GM18511 (cell line): ENCODE data around the gene COL4A3.
A peak's percentile ranks its signal among the peaks of the same experiment; 100 is the strongest.
"Not testable (repeated sequence)": the region's sequence is repeated elsewhere in the genome, so short reads cannot be mapped to it uniquely, and the experiment has no call there.

Experiments used
- ATAC-seq: cut with Tn5 transposase; IDR thresholded peaks from one replicate; pipeline ENCODE4 v1.9.1; 2021; ENCODE audit warnings: mild to moderate bottlenecking, moderate library complexity; ENCODE audit not compliant: unreplicated experiment

The COL4A3 gene

DNA sequence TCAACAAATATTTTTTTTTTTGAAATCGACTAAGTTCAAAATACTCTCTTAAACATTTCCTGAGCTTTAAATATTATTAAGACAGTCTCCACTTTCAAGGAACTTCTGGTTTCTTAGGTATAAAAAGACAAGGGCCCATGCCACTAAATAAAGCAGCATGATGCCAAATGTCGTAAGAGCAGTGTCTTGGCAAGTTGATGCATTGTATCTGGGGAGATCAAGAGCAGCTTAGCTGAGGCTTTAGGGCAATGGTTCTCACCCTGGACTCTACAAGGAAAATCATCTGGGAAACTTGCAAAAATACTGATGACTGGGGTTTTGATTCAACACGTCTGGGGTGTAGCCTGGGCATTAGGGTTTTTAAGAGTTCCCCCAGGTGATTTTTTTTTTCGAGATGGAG, 41.3 kb downstream of the COL4A3 start:
- ATAC-seq = no peak

DNA sequence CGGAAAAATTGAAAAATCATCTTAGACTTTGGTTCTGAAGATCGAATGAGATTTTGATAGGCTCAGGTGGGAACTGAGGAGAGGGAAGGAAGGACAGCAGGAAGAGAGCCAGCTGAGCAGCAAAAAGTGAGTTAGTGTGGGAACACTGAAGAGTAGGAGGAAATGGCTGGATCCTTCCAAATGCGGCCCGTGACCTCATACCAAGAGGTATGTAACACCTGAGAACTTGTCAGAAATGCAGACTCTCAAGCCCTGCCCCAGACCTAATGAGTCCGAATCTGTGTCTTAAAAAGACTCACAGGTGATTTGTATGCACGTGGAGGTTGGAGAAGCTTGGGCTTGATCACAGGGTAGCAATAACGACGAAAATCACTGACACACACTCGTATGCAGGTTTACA, 42.0 kb downstream of the COL4A3 start:
- ATAC-seq = no peak

DNA sequence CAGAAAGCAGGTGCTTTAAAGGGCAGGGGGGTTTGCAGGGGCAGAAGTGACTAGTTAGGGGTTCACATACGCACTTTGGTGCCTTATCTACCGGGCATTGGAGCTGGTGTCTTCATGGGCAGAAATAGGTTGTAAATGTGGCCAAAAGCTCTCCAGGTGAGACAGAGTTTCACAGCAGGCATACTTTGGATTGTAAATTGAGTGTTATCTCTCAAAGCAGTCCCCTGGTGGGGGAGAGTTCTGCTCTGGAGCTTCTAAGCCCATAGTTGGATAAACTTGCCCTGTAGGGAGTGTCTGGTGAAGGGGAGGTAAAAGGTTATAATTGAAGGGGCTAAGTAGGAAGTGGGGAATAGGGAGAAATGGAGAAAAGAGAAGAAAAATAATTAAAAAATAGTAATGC, 43.1 kb downstream of the COL4A3 start:
- no peak for ATAC-seq

DNA sequence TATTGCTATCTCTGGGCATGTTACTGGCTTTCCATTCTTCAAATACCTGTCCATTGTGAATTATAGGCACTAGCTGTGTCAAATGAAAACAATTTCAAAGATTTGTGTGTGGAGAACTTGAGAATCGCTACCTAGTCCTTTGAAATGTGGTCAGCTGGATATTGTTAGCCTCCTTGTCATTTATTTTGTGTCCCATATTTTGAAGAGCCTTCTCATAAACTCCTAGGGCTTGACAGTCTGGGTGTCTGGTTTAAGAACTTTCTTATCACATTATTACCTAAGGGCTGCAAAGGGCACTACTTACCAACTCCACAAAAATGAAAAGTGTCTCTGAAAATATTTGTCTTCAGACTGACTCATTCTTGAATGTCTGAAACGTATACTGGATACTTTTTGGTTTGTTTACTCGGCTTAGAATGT, 50.2 kb downstream of the COL4A3 start:
- ATAC-seq = no peak

DNA sequence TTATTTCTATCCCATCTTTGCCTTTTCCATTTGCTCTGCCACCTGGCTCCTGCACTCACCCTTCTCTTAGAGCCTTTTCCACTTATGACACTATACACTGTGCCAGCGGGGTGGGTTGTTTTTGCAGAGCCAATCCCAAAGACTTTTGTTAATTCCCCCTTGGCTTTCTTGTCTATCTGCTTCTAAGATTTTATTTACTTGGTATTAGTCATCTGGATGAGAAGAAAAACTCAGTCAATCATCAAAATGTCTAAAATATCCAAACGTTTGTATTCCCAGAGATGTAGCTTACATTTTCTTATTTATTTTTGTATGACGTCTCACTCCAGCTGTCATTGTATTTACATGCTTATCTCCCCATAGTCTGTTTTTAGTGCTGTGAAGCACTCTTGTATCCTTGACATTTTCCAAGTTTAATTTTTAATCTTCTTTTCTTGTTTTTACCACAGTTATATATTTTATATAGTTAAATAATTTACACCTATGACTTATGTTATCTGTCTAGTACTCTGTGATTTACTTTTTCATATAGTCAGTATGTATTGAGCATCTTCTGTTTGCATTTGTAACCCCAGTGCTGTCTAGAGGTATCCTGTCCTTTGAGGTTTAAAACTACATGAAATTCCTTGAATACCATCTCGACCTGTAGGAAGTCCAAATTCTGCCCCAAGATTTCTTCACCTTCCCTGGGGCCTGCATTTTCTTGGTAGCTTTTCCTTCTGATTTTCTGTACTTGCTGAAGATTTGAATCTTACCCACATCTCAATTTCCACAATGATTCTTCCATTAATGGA, 55.1 kb downstream of the COL4A3 start:
- ATAC-seq = no peak

GRCh38 chr2:227221120-227221519, 56.7 kb downstream of the COL4A3 start:
- no peak for ATAC-seq

GRCh38 chr2:227222292-227222691, 57.9 kb downstream of the COL4A3 start:
- ATAC-seq = no peak

DNA sequence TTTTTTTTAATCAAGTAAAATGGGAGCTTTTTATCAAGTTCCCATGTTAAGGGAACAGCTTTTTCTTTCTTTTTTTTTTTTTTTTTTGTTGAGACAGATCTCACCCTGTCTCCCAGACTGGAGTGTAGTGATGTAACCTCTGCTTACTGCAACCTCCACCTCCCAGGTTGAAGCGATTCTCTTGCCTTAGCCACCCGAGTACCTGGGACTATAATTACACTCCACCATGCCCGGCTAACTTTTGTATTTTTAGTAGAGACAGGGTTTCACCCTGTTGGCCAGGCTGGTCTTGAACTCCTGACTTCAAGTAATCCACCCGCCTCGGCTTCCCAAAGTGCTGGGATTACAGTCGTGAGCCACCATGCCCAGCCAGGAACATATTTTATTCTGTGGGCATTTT, 61.2 kb downstream of the COL4A3 start:
- ATAC-seq = not testable (repeated sequence)

- no peak for ATAC-seq
Observed at GRCh38 chr2:227228061-227228667, 63.7 kb downstream of the COL4A3 start.

DNA sequence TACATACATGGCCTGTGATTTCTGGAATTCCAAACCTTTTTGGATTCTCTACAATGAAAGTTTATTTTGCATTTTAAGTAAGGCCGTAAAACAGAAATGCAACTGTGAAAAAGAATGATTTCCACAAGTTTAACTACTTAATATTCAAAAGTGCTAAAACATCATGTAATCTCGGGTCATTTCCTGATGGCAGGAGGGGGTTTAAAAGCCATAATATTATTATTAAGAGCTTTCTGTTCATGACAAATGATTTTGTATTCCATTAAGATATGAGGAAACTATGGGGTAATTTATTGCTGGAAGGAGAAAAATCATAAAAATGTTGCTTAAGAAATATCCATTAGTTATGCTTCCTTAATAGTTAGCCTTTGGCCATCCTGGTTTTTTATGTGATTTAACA, 65.7 kb downstream of the COL4A3 start:
- no peak for ATAC-seq

GRCh38 chr2:227234429-227234828, 70.0 kb downstream of the COL4A3 start:
- ATAC-seq = no peak

GRCh38 chr2:227237786-227238185, 73.4 kb downstream of the COL4A3 start:
- ATAC-seq = no peak

- peak; percentile 82 for ATAC-seq
Observed at GRCh38 chr2:227238238-227239237, 74.1 kb downstream of the COL4A3 start.

GRCh38 chr2:227241005-227241404, 76.6 kb downstream of the COL4A3 start:
- no peak for ATAC-seq

DNA sequence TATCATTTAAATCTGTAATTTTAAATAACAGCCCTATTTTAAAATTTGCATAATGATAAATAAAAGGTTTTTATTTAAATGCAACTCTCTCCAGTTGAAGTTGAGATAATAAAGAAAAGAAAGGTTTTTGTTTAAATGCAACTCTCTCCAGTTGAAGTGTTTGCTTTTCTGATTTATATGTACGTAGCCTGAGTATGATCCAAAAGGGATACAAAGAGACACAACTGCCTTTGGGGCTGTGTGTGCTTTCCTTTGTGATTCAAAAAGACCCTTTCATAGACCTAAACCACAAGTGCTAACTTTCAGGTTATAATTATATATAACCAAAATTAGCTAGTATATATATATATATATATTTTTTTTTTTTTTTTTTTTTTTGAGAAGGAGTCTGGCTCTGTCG, 84.5 kb downstream of the COL4A3 start:
- ATAC-seq = no peak

- ATAC-seq = no peak
Observed at GRCh38 chr2:227252831-227253230, 88.4 kb downstream of the COL4A3 start.

DNA sequence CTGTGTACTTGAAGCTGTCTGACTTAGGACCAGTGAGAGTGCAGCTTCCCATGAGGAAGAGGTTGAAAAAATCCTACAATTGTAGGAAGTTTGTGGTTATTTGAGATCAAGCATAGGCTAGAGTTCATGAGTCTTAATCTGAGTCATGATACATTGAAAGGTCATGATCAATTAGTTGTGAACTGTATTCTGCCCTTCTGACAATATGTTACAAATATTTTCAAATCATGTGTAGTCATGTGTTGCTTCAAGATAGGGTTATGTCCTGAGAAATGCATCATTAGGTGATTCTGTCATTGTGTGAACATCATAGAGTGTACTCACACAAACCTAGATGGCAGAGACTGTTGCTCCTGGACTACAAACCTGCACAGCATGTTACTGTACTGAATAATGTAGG, 92.2 kb downstream of the COL4A3 start:
- no peak for ATAC-seq

DNA sequence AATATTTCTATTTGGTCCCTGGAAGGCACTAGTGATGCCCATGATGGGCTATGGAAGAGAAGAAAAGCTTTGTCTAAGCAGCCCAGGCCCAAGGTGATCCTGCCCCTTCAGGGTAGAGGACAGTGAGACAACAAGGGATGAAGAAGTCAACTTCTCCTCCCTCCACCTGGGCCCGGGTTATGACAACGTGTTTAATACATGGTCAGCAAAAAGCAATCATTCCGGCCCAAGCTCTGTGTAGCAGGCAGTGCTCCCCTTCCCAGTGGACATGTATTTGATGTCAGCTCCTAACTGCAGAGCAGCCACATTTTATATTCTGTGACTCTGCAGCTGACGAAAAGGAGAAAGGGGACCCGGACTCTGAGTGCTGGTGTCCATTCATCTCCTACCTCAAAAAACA, 93.4 kb downstream of the COL4A3 start:
- ATAC-seq = no peak

DNA sequence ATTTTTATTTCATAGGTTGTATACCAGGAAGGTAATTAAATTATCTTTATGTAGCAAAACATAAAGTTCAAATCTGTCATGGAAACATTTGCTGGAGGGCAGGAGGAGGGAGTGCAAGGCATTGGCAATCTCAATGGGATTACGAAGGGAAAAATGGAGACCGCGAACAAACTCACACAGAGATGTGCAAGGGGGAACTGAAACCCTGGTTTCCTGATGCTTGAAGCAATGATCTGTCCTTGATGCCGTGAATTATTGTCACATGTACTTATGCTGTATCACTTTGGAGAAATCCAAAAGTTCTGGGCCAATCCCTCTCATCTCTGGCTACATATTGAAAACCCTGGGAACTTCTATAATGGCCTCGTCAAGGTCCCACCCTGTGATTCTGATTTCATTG, 95.6 kb downstream of the COL4A3 start:
- no peak for ATAC-seq

DNA sequence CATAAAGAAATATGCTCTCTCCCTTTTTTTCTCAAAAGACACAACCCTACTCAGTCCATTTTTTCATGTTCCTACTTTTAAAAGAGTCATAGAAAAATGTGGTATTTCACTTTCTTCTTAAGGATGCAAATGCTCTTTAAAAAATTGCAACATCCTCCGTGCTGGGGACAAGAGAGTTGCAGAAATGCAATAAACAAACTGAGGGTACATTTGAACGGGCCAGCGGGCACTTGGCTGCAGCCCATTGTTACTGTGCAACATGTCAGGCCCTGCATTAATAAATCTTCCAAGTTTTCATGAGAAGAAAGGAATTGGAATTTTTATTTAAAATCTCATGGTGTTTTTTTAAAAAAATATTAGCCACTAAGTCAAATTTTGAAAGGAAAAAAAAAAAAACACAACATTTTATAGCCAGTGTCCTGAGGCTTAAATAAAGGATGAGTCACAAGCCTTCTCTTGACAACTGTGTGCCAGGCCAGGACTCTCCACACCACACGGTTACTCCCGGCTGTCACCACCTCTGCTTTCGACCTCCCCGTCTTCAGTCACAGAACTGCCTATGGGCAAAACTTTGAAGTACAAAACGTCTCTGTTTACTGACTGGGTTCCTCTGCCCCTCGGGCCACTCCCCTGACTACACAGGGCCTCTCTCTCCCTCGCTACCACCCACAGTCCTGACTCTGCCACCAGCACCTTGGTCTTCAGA, 103.1 kb downstream of the COL4A3 start:
- ATAC-seq = no peak

GRCh38 chr2:227280895-227281294, 116.5 kb downstream of the COL4A3 start:
- no peak for ATAC-seq
